Measurements from ENCODE around the gene RFPL3. TPM values are rescaled to one million over a fixed set of nuclear protein-coding genes. Genes with fewer than 3 reads are reported as not detected.
"Not testable (repeated sequence)": the region's sequence is repeated elsewhere in the genome, so short reads cannot be mapped to it uniquely, and the experiment has no call there.

RFPL3 gene
- total RNA-seq (not detected), polyA plus RNA-seq (not detected), total RNA-seq (0 reads per million in 6 experiments)

GRCh38 chr22:32357567-32357966, at the start of gene RFPL3:
Gene RFPL3, plus strand, starts transcription at chr22:32357867. Its CDS starts 205 bp downstream, at chr22:32358072.
- POLR2A ChIA-PET, H3K4me3 Mint-ChIP-seq, ATAC-seq, H3K27ac Mint-ChIP-seq, DNase-seq, H3K9me3 Mint-ChIP-seq, H3K27me3 Mint-ChIP-seq, H3K4me1 Mint-ChIP-seq, H3K36me3 Mint-ChIP-seq: not testable (repeated sequence)

DNA sequence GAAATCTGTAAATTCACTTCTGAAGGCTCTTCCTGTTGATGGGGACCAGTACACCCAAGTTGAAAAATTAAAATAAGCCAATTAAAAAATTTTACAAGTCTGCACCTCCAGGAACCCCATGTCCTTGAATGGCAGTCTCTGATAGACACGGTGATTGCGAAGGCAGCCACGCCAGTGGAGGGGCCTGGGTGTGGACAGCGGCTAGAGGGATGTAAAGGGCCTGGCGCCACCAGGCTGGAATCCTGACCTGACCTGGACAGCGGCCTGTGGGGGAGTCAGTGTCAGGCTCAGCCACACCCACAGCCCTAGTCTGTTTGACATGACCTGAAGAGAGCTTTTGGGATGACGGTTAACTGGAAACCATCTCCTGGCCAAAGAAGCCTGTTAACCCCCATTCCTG, 49.5 kb upstream of the RFPL3 start:
- DNase-seq = no peak
- Mint-ChIP-seq H3K27ac (peak overlapping the region in 1 of 10 donors; percentile 5), H3K36me3 (peaks cover 0 to 4% (median 0%) of the 10 kb centered on the region in 3 donors), H3K4me3 (no peak overlapping the region), H3K27me3 (peaks cover 22 to 77% (median 36%) of the 10 kb centered on the region in 5 donors), H3K9me3 (peaks cover 0 to 3% (median 0%) of the 10 kb centered on the region in 9 donors), H3K4me1 (peaks cover 0 to 2% (median 0%) of the 10 kb centered on the region in 4 donors)
- no peak for ATAC-seq
- POLR2A ChIA-PET = no interaction called here

- POLR2A ChIA-PET = no interaction called here
These were observed 48.7 kb upstream of the RFPL3 start for GRCh38 chr22:32308934-32309333.

DNA sequence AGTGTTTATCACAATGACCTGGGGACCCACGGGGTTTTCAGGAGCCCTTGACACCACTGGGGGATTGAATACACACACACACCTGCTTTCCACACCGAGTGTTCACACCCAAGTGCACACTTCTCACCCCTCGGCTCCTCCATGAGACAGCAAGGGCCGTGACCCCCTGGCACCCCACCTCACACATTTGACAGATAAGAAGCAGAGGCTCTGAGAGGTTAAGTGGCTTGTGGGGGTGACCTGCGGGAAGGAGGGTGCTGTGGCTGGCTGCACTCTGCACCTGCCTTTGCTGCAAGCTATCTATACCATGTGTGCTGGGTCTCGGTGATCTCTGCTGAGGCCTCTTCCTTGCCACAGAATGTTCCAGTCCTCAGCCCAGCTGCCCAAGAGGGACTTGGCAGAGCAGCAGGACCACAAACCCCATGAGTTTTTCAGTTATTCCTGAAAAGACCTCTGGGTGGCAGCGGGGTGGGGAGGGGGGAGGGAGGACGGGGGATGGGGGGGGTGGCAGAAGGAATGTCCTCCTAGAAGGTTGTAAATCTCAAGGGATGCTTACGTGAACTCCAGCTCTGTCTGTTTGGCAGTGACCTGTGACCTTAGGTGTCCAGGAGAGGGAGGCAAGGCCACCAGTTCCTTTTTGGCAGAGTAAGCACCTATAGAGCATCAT, 47.9 kb upstream of the RFPL3 start:
- no peak for DNase-seq
- H3K4me1 Mint-ChIP-seq = peaks cover 0 to 2% (median 0%) of the 10 kb centered on the region in 4 donors
- peaks cover 0 to 3% (median 0%) of the 10 kb centered on the region in 9 donors for H3K9me3 Mint-ChIP-seq
- H3K36me3 Mint-ChIP-seq = peaks cover 0 to under 1% (median 0%) of the 10 kb centered on the region in 3 donors
- no peak for ATAC-seq
- H3K27ac Mint-ChIP-seq = no peak overlapping the region
- POLR2A ChIA-PET = no interaction called here
- peaks cover 18 to 68% (median 35%) of the 10 kb centered on the region in 5 donors for H3K27me3 Mint-ChIP-seq
- H3K4me3 Mint-ChIP-seq = no peak overlapping the region

More at GRCh38 chr22:32308934-32309333, 48.7 kb upstream of the RFPL3 start:
- Mint-ChIP-seq H3K27ac (no peak overlapping the region), H3K4me3 (no peak overlapping the region), H3K4me1 (peaks cover 0 to 2% (median 0%) of the 10 kb centered on the region in 4 donors), H3K9me3 (peaks cover 0 to 3% (median 0%) of the 10 kb centered on the region in 9 donors), H3K27me3 (peaks cover 20 to 69% (median 38%) of the 10 kb centered on the region in 5 donors), H3K36me3 (peaks cover 0 to 4% (median 0%) of the 10 kb centered on the region in 3 donors)
- ATAC-seq = no peak
- no peak for DNase-seq

- no peak for DNase-seq
- H3K27me3 Mint-ChIP-seq = peaks cover 13 to 67% (median 40%) of the 10 kb centered on the region in 5 donors
- POLR2A ChIA-PET = no interaction called here
- no peak overlapping the region for H3K4me3 Mint-ChIP-seq
- peaks cover 0 to 2% (median 0%) of the 10 kb centered on the region in 4 donors for H3K4me1 Mint-ChIP-seq
- H3K27ac Mint-ChIP-seq = no peak overlapping the region
- H3K36me3 Mint-ChIP-seq = peaks cover 0 to 5% (median 0%) of the 10 kb centered on the region in 3 donors
- no peak for ATAC-seq
- peaks cover 0 to 3% (median 0%) of the 10 kb centered on the region in 9 donors for H3K9me3 Mint-ChIP-seq
These were observed 46.9 kb upstream of the RFPL3 start for GRCh38 chr22:32310777-32311176.

GRCh38 chr22:32311551-32312071, 46.1 kb upstream of the RFPL3 start:
- no peak overlapping the region for H3K4me3 Mint-ChIP-seq
- H3K27ac Mint-ChIP-seq = no peak overlapping the region
- H3K27me3 Mint-ChIP-seq = peaks cover 11 to 59% (median 39%) of the 10 kb centered on the region in 5 donors
- peaks cover 0 to 5% (median 0%) of the 10 kb centered on the region in 3 donors for H3K36me3 Mint-ChIP-seq
- ATAC-seq = no peak
- peaks cover 0 to 3% (median 0%) of the 10 kb centered on the region in 9 donors for H3K9me3 Mint-ChIP-seq
- no peak for DNase-seq
- POLR2A ChIA-PET = no interaction called here
- peaks cover 0 to 2% (median 0%) of the 10 kb centered on the region in 4 donors for H3K4me1 Mint-ChIP-seq

- no peak overlapping the region for H3K27ac Mint-ChIP-seq
- H3K27me3 Mint-ChIP-seq = peaks cover 11 to 49% (median 33%) of the 10 kb centered on the region in 5 donors
- no peak overlapping the region for H3K4me3 Mint-ChIP-seq
- DNase-seq = no peak
- peaks cover 0 to 2% (median 0%) of the 10 kb centered on the region in 4 donors for H3K4me1 Mint-ChIP-seq
- H3K36me3 Mint-ChIP-seq = peaks cover 0 to 5% (median 0%) of the 10 kb centered on the region in 3 donors
- POLR2A ChIA-PET = no interaction called here
- H3K9me3 Mint-ChIP-seq = peaks cover 0 to 4% (median 0%) of the 10 kb centered on the region in 9 donors
- ATAC-seq = no peak
These were observed 44.9 kb upstream of the RFPL3 start for GRCh38 chr22:32312748-32313147.

GRCh38 chr22:32313532-32313931, 44.1 kb upstream of the RFPL3 start:
- DNase-seq (no peak), ATAC-seq (no peak)
- H3K4me3 Mint-ChIP-seq = no peak overlapping the region
- H3K27ac Mint-ChIP-seq = no peak overlapping the region
- peaks cover 0 to 2% (median 0%) of the 10 kb centered on the region in 4 donors for H3K4me1 Mint-ChIP-seq
- POLR2A ChIA-PET = no interaction called here
- peaks cover 9 to 49% (median 35%) of the 10 kb centered on the region in 5 donors for H3K27me3 Mint-ChIP-seq
- H3K9me3 Mint-ChIP-seq = peaks cover 0 to 5% (median 0%) of the 10 kb centered on the region in 9 donors
- peaks cover 0 to 5% (median 0%) of the 10 kb centered on the region in 3 donors for H3K36me3 Mint-ChIP-seq

- ATAC-seq (no peak), DNase-seq (no peak)
- no peak overlapping the region for H3K27ac Mint-ChIP-seq
- POLR2A ChIA-PET = no interaction called here
- no peak overlapping the region for H3K4me3 Mint-ChIP-seq
- peaks cover 9 to 47% (median 32%) of the 10 kb centered on the region in 5 donors for H3K27me3 Mint-ChIP-seq
- peaks cover 0 to 11% (median 0%) of the 10 kb centered on the region in 3 donors for H3K36me3 Mint-ChIP-seq
- H3K4me1 Mint-ChIP-seq = peaks cover 0 to 1% (median 0%) of the 10 kb centered on the region in 4 donors
- peaks cover 0 to 10% (median 5%) of the 10 kb centered on the region in 9 donors for H3K9me3 Mint-ChIP-seq
These were observed 40.1 kb upstream of the RFPL3 start for GRCh38 chr22:32317524-32317923.

- H3K4me1 Mint-ChIP-seq = peaks cover 0 to 1% (median 0%) of the 10 kb centered on the region in 4 donors
- no peak overlapping the region for H3K4me3 Mint-ChIP-seq
- H3K27ac Mint-ChIP-seq = no peak overlapping the region
- peaks cover 0 to 10% (median 5%) of the 10 kb centered on the region in 9 donors for H3K9me3 Mint-ChIP-seq
- POLR2A ChIA-PET = no interaction called here
- DNase-seq (peak in 1 of 10 donors; percentile 1), ATAC-seq (no peak)
- H3K36me3 Mint-ChIP-seq = peaks cover 0 to 11% (median 0%) of the 10 kb centered on the region in 3 donors
- H3K27me3 Mint-ChIP-seq = peaks cover 9 to 47% (median 32%) of the 10 kb centered on the region in 5 donors
These were observed 39.3 kb upstream of the RFPL3 start for GRCh38 chr22:32318361-32318760.

DNA sequence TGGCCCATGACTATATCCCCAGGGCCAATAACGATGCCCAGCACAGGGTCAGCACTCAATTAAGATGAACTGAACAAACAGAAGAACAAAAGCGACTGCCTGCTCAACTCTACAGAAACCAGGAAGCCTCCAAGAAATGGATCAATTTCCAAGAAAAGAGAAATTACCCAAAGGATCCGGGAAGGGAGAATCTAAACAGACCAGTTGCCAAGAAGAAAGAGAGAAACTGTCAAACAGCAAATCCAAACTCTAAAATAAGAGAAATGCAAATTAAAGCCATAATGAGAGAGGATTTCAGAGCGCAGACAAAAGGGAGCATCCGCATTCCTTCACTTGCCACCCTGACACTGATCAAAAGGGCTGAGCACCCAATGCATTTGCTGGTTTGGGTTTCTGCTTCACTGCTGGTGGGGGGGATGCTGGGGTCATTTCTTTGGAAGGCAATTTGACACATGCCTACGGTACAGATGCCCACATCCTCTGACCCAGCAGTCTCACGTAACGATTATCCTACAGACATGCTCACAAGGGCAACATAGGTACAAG, 37.7 kb upstream of the RFPL3 start:
- Mint-ChIP-seq H3K4me3 (no peak overlapping the region), H3K27me3 (peaks cover 9 to 38% (median 31%) of the 10 kb centered on the region in 5 donors), H3K9me3 (peaks cover 0 to 10% (median 5%) of the 10 kb centered on the region in 9 donors), H3K36me3 (peaks cover 0 to 10% (median 0%) of the 10 kb centered on the region in 3 donors), H3K27ac (no peak overlapping the region), H3K4me1 (peaks cover 0 to 1% (median 0%) of the 10 kb centered on the region in 4 donors)
- ATAC-seq = no peak
- POLR2A ChIA-PET = no interaction called here
- no peak for DNase-seq

DNA sequence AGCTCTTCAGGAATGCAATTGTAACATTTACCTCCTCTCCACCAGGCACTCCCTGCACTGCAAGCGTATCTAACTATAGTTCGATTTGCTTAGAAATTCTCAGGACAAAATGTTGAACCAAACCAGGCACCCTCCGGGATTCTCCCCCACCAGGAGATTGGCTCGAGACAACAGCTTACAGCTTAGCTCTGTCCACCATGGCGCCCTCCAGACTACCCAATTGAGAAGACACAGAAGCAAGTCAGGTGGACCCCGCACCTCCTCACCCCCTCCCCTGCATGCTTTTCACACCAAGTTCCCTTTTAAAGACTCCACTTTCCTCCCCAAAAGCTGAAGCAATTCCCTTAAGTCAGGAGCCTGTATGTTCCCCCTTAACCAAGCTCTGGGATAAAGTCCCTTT, 34.7 kb upstream of the RFPL3 start:
- Mint-ChIP-seq H3K27me3 (peaks cover 9 to 26% (median 20%) of the 10 kb centered on the region in 5 donors), H3K9me3 (peaks cover 0 to 10% (median 0%) of the 10 kb centered on the region in 9 donors), H3K4me1 (peaks cover 0 to 1% (median 0%) of the 10 kb centered on the region in 4 donors), H3K4me3 (no peak overlapping the region), H3K36me3 (peaks cover 0 to 6% (median 0%) of the 10 kb centered on the region in 3 donors), H3K27ac (no peak overlapping the region)
- ATAC-seq (no peak), DNase-seq (peak in 1 of 10 donors; percentile 1)
- POLR2A ChIA-PET = no interaction called here

Data from naive thymus-derived CD8-positive, alpha-beta T cell (primary cell).